NT2/D1 (cell line): ENCODE results near the gene MTERF4.

Source experiments
- SUZ12 ChIP-seq: IDR thresholded peaks from 2 replicates; pipeline ENCODE4 v1.6.1; 2011; ENCODE audit not compliant: insufficient read length, insufficient read depth; ENCODE audit errors: extremely low read depth
- YY1 ChIP-seq: IDR thresholded peaks from 2 replicates; pipeline ENCODE4 v1.6.1; 2011; ENCODE audit not compliant: insufficient read length, insufficient read depth
- ZNF274 ChIP-seq: IDR thresholded peaks from 2 replicates; pipeline ENCODE4 v1.6.1; 2011; ENCODE audit warnings: mild to moderate bottlenecking, low read depth, low read length

GRCh38 chr2:241070811-241071676 lies 31.0 kb downstream of the MTERF4 start:
- TF ChIP-seq SUZ12 (no peak), YY1 (no peak), ZNF274 (no peak)
